Measurements from ENCODE around the gene TBC1D7.

Gene TBC1D7

DNA sequence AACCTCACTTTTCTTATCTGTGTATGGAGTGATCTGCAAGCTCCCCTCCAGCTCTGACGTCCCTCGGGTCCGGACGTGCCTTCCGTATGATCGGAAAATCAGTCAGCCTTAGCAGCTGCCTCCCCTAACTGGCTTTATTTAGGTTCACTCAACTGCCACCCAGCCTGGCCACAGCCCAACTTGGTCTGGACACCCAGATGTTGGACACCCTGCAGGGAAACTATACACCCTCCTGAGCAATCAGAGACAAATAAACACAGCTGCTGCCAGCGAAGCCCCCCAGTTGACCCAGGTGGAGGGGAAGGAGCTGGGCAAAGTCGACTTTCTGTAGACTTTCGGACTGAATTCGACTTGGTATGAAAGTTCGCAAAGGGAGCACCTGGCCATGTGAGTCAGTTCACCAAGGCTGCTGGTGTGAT lies 28.9 kb downstream of the TBC1D7 start:
- TF ChIP-seq POLR2AphosphoS5 (IDR thresholded peaks at IDR 0.05; ENCODE audit: low read depth, low read length) (no peak), POLR2A (IDR thresholded peaks at IDR 0.05; ENCODE audit: low read depth, low read length) (no peak), TAF1 (IDR thresholded peaks at IDR 0.05; ENCODE audit: borderline replicate concordance, low read depth, low read length) (no peak)
- FAIRE-seq = no peak
- no peak for DNase-seq (ENCODE audit: insufficient read length)

DNA sequence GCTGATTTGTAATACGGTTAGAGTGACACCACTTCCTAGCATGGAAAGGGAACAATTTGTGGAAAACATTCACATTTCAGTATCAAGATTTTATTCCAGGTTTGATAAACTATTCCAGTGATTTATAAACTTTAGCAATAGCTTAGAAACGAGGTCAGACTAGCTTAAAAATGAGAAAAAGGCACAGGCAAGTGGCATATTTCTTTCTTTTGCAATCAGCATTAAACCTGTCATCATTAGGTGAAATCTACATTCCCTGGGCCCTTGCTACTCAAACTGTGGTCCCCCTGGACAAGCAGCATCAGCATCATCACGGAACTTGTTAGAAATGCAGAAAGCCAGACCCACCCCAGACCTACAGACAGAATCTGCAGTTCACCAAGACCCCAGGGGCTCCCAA lies 29.9 kb downstream of the TBC1D7 start:
- no peak for FAIRE-seq
- DNase-seq (ENCODE audit: insufficient read length) = no peak
- TF ChIP-seq POLR2A (IDR thresholded peaks at IDR 0.05; ENCODE audit: low read depth, low read length) = no peak
- no peak for TF ChIP-seq TAF1 (IDR thresholded peaks at IDR 0.05; ENCODE audit: borderline replicate concordance, low read depth, low read length)
- no peak for TF ChIP-seq POLR2AphosphoS5 (IDR thresholded peaks at IDR 0.05; ENCODE audit: low read depth, low read length)

- FAIRE-seq (no peak), DNase-seq (ENCODE audit: insufficient read length) (no peak)
- TF ChIP-seq TAF1 (IDR thresholded peaks at IDR 0.05; ENCODE audit: borderline replicate concordance, low read depth, low read length) (no peak), POLR2A (IDR thresholded peaks at IDR 0.05; ENCODE audit: low read depth, low read length) (no peak), POLR2AphosphoS5 (IDR thresholded peaks at IDR 0.05; ENCODE audit: low read depth, low read length) (no peak)
These were observed 30.9 kb downstream of the TBC1D7 start for GRCh38 chr6:13297391-13297790.

GRCh38 chr6:13296536-13296997 lies 31.8 kb downstream of the TBC1D7 start:
- TF ChIP-seq POLR2AphosphoS5 (IDR thresholded peaks at IDR 0.05; ENCODE audit: low read depth, low read length) = no peak
- no peak for DNase-seq (ENCODE audit: insufficient read length)
- FAIRE-seq = no peak

- FAIRE-seq (no peak), DNase-seq (ENCODE audit: insufficient read length) (no peak)
- no peak for TF ChIP-seq POLR2A (IDR thresholded peaks at IDR 0.05; ENCODE audit: low read depth, low read length)
- TF ChIP-seq TAF1 (IDR thresholded peaks at IDR 0.05; ENCODE audit: borderline replicate concordance, low read depth, low read length) = no peak
- TF ChIP-seq POLR2AphosphoS5 (IDR thresholded peaks at IDR 0.05; ENCODE audit: low read depth, low read length) = no peak
These were observed 32.8 kb downstream of the TBC1D7 start for GRCh38 chr6:13295576-13295975.

GRCh38 chr6:13294499-13295069 lies 33.8 kb downstream of the TBC1D7 start:
- no peak for DNase-seq (ENCODE audit: insufficient read length)
- TF ChIP-seq POLR2A (IDR thresholded peaks at IDR 0.05; ENCODE audit: low read depth, low read length) = no peak
- FAIRE-seq = no peak

- DNase-seq (ENCODE audit: insufficient read length) (no peak), FAIRE-seq (no peak)
- TF ChIP-seq POLR2AphosphoS5 (IDR thresholded peaks at IDR 0.05; ENCODE audit: low read depth, low read length) (no peak), TAF1 (IDR thresholded peaks at IDR 0.05; ENCODE audit: borderline replicate concordance, low read depth, low read length) (no peak), POLR2A (IDR thresholded peaks at IDR 0.05; ENCODE audit: low read depth, low read length) (no peak)
These were observed 35.6 kb downstream of the TBC1D7 start for GRCh38 chr6:13292774-13293173.

GRCh38 chr6:13290335-13290734 lies 38.0 kb downstream of the TBC1D7 start:
- FAIRE-seq = no peak
- no peak for DNase-seq (ENCODE audit: insufficient read length)
- TF ChIP-seq POLR2A (IDR thresholded peaks at IDR 0.05; ENCODE audit: low read depth, low read length) = no peak
- TF ChIP-seq POLR2AphosphoS5 (IDR thresholded peaks at IDR 0.05; ENCODE audit: low read depth, low read length) = no peak
- no peak for TF ChIP-seq TAF1 (IDR thresholded peaks at IDR 0.05; ENCODE audit: borderline replicate concordance, low read depth, low read length)

DNA sequence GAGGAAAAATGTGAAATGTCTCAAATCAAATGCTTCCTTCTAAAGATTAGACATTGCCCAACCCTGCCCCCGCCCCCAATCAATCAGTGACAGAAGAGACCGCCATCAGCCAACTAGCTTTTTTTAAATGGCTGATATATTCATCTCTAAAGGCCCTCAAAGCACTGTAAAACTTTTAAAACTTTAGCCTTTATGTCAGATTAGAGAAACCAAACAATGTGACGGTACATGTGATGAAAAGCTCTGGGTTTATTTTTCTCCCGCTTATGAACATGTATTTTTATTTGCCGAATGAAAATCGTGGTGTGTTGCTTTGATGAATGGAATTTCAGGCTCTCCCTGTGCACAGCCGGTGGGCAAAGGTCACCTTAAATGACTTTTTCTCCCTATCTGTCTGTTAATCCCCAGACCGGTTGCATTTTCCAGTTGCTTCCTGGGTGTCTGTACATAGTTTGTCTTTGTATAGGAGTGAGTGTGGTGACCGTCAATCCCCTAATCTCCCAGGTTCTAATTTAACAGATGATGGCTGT lies 38.5 kb downstream of the TBC1D7 start:
- no peak for FAIRE-seq
- no peak for DNase-seq (ENCODE audit: insufficient read length)

DNA sequence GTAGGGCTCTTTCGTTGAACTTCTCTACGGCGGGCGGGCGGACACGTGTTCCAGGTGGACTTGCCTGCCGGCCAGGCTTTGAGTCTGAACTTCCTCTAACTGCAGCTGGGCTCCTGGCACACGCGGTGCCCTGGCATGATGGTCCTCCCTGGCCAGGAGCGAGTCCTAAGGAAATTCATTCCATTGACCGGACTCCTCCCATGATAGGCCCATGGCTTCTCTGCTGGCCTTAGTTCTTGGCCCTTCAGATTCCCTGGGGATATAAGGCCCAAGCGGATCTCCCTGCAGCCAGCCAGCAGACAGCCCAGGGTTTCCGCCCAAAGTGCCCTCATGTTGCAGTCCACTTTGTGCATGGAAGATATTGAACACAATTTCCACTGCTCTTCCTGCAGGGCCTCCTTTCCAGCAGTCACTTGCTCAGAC lies 39.4 kb downstream of the TBC1D7 start:
- DNase-seq (ENCODE audit: insufficient read length) (no peak), FAIRE-seq (no peak)
- TF ChIP-seq POLR2AphosphoS5 (IDR thresholded peaks at IDR 0.05; ENCODE audit: low read depth, low read length) = no peak
- no peak for TF ChIP-seq TAF1 (IDR thresholded peaks at IDR 0.05; ENCODE audit: borderline replicate concordance, low read depth, low read length)
- no peak for TF ChIP-seq POLR2A (IDR thresholded peaks at IDR 0.05; ENCODE audit: low read depth, low read length)

More for the DNA sequence above, 38.5 kb downstream of the TBC1D7 start:
- TF ChIP-seq POLR2AphosphoS5 (IDR thresholded peaks at IDR 0.05; ENCODE audit: low read depth, low read length) (no peak), POLR2A (IDR thresholded peaks at IDR 0.05; ENCODE audit: low read depth, low read length) (no peak), TAF1 (IDR thresholded peaks at IDR 0.05; ENCODE audit: borderline replicate concordance, low read depth, low read length) (no peak)

- no peak for FAIRE-seq
- no peak for DNase-seq (ENCODE audit: insufficient read length)
- TF ChIP-seq POLR2AphosphoS5 (IDR thresholded peaks at IDR 0.05; ENCODE audit: low read depth, low read length) (no peak), POLR2A (IDR thresholded peaks at IDR 0.05; ENCODE audit: low read depth, low read length) (no peak), TAF1 (IDR thresholded peaks at IDR 0.05; ENCODE audit: borderline replicate concordance, low read depth, low read length) (no peak)
These were observed 39.9 kb downstream of the TBC1D7 start for GRCh38 chr6:13288481-13288880.

- FAIRE-seq (no peak), DNase-seq (ENCODE audit: insufficient read length) (no peak)
- no peak for TF ChIP-seq POLR2AphosphoS5 (IDR thresholded peaks at IDR 0.05; ENCODE audit: low read depth, low read length)
- no peak for TF ChIP-seq POLR2A (IDR thresholded peaks at IDR 0.05; ENCODE audit: low read depth, low read length)
- no peak for TF ChIP-seq TAF1 (IDR thresholded peaks at IDR 0.05; ENCODE audit: borderline replicate concordance, low read depth, low read length)
These were observed 41.2 kb downstream of the TBC1D7 start for GRCh38 chr6:13287104-13287503.

All from GM12892 (cell line).